Endothelial cell (in vitro differentiated cells): Measurements from ENCODE around the gene GALM. TPM values are rescaled to one million over a fixed set of nuclear protein-coding genes. Genes with fewer than 3 reads are reported as not detected.
A peak's percentile ranks its signal among the peaks of the same experiment; 100 is the strongest.

Experiments used
- DNase-seq: peaks from one replicate; pipeline ENCODE4 v3.0.0; 2021; ENCODE audit warnings: low spot score
- H3K27ac Mint-ChIP-seq: one replicate; pipeline ENCODE4 v1.8.0; 2021; ENCODE audit warnings: mixed read lengths, inconsistent platforms; ENCODE audit not compliant: unreplicated experiment
- H3K27me3 Mint-ChIP-seq: one replicate; pipeline ENCODE4 v1.8.0; 2021; ENCODE audit warnings: mild to moderate bottlenecking, moderate library complexity, mixed read lengths, inconsistent platforms; ENCODE audit not compliant: unreplicated experiment
- H3K36me3 Mint-ChIP-seq: one replicate; pipeline ENCODE4 v1.8.0; 2021; ENCODE audit warnings: mild to moderate bottlenecking, low read depth, mixed read lengths, inconsistent platforms; ENCODE audit not compliant: unreplicated experiment
- H3K4me1 Mint-ChIP-seq: one replicate; pipeline ENCODE4 v1.8.0; 2021; ENCODE audit warnings: mild to moderate bottlenecking, mixed read lengths, inconsistent platforms; ENCODE audit not compliant: unreplicated experiment
- H3K4me3 Mint-ChIP-seq: one replicate; pipeline ENCODE4 v1.8.0; 2021; ENCODE audit warnings: mild to moderate bottlenecking, mixed read lengths, inconsistent platforms; ENCODE audit not compliant: unreplicated experiment
- H3K9me3 Mint-ChIP-seq: one replicate; pipeline ENCODE4 v1.8.0; 2021; ENCODE audit warnings: mixed read lengths, inconsistent platforms; ENCODE audit not compliant: unreplicated experiment
- CTCF ChIP-seq: fragments of 200-600 bp; sonication (generic); IDR thresholded peaks from one replicate; pipeline ENCODE4 v1.5.0; 2021; ENCODE audit warnings: antibody characterized with exemption; ENCODE audit not compliant: unreplicated experiment
- total RNA-seq: library from RNA; stranded (reverse); fragmentation: NEBNext Ultra II Directional; extraction: Animal tissue kit (Norgen Biotek cat#: 25700); gene quantifications from one replicate; pipeline ENCODE4 v1.2.1, GENCODE V29; 2021; ENCODE audit not compliant: unreplicated experiment

The GALM gene
- total RNA-seq, 1 donor from 2014 or later: 13.0 TPM

GRCh38 chr2:38743672-38744398, 77.9 kb downstream of the GALM start:
- Mint-ChIP-seq H3K9me3 (no peaks in the 10 kb centered on the region), H3K27ac (no peak overlapping the region), H3K4me1 (peaks cover 9% of the 10 kb centered on the region), H3K4me3 (no peak overlapping the region), H3K36me3 (peaks cover 33% of the 10 kb centered on the region), H3K27me3 (peaks cover 1% of the 10 kb centered on the region)
- no peak for TF ChIP-seq CTCF
- no peak for DNase-seq

GRCh38 chr2:38744399-38744780, 78.5 kb downstream of the GALM start:
- H3K36me3 Mint-ChIP-seq: peaks cover 28% of the 10 kb centered on the region
- TF ChIP-seq CTCF: no peak
- H3K27me3 Mint-ChIP-seq: peaks cover 1% of the 10 kb centered on the region
- DNase-seq: no peak
- H3K4me3 Mint-ChIP-seq: no peak overlapping the region
- H3K27ac Mint-ChIP-seq: peak overlapping the region; percentile 22
- H3K4me1 Mint-ChIP-seq: peaks cover 10% of the 10 kb centered on the region
- no peaks in the 10 kb centered on the region for H3K9me3 Mint-ChIP-seq

GRCh38 chr2:38745267-38745666, 79.4 kb downstream of the GALM start:
- no peak overlapping the region for H3K4me3 Mint-ChIP-seq
- H3K9me3 Mint-ChIP-seq: no peaks in the 10 kb centered on the region
- peaks cover 18% of the 10 kb centered on the region for H3K4me1 Mint-ChIP-seq
- H3K36me3 Mint-ChIP-seq: peaks cover 36% of the 10 kb centered on the region
- no peak for DNase-seq
- no peak overlapping the region for H3K27ac Mint-ChIP-seq
- H3K27me3 Mint-ChIP-seq: peaks cover 1% of the 10 kb centered on the region
- no peak for TF ChIP-seq CTCF

GRCh38 chr2:38747007-38747424, 81.1 kb downstream of the GALM start:
- Mint-ChIP-seq H3K36me3 (peaks cover 43% of the 10 kb centered on the region), H3K27ac (no peak overlapping the region), H3K4me3 (peak overlapping the region; percentile 57)

More at GRCh38 chr2:38747007-38747424, 81.1 kb downstream of the GALM start:
- no peak for DNase-seq
- Mint-ChIP-seq H3K9me3 (no peaks in the 10 kb centered on the region), H3K27me3 (peaks cover 11% of the 10 kb centered on the region), H3K4me1 (peaks cover 29% of the 10 kb centered on the region)
- no peak for TF ChIP-seq CTCF
